Uterus (tissue), 4 donors: ENCODE results near the gene SYNGR3. TPM values are rescaled to one million over a fixed set of nuclear protein-coding genes. Genes with fewer than 3 reads are reported as not detected.

Source experiments
- DNase-seq, 2 donors: peaks; one replicate each; pipeline ENCODE4 v3.0.0-alpha.2; 2019 to 2020
- H3K27ac ChIP-seq, 2 donors: fragments of 200-600 bp; sonication (generic); 1 replicate in 1 of 2; 2 replicates in 1 of 2; pipeline ENCODE4 v1.5.1; 2016 to 2018
- H3K27me3 ChIP-seq, 2 donors: fragments of 200-600 bp; sonication (generic); one replicate each; pipeline ENCODE4 v1.5.1; 2018 to 2019; ENCODE audit warnings: control low read depth in 1 of 2
- H3K36me3 ChIP-seq, 2 donors: fragments of 200-600 bp; sonication (generic); one replicate each; pipeline ENCODE4 v1.5.1; 2019; ENCODE audit warnings: control low read depth in 1 of 2
- H3K4me1 ChIP-seq, 2 donors: fragments of 200-600 bp; sonication (generic); one replicate each; pipeline ENCODE4 v1.5.1; 2018 to 2019; ENCODE audit warnings: control low read depth in 1 of 2
- H3K4me3 ChIP-seq, 2 donors: fragments of 200-600 bp; sonication (generic); 1 replicate in 1 of 2; 2 replicates in 1 of 2; pipeline ENCODE4 v1.5.1; 2018 to 2019; ENCODE audit warnings: mild to moderate bottlenecking in 1 of 2
- H3K9me3 ChIP-seq, 2 donors: fragments of 200-600 bp; sonication (generic); one replicate each; pipeline ENCODE4 v1.5.1; 2019; ENCODE audit warnings: control low read depth in 1 of 2
- POLR2A ChIP-seq, 2 donors: fragments of 450-650 bp; IDR thresholded peaks; one replicate each; pipeline ENCODE4 v1.6.1; 2016; ENCODE audit warnings: antibody characterized with exemption in 2 of 2, mild to moderate bottlenecking in 1 of 2, moderate library complexity in 1 of 2
- intact Hi-C: fragments of 100-400 bp; cut with DNase I; formaldehyde crosslinking; loops from one replicate; pipeline ENCODE4 v1.15.1; 2023; ENCODE audit warnings: low total_unique reads
- total RNA-seq, 4 donors: library from RNA; depleted of rRNA in 3 of 4; stranded (reverse); fragments of >200 nt in 3 of 4; gene quantifications; one replicate each; pipeline versions ENCODE4 v1.1.0 to v1.2.4, GENCODE V29; 2014 to 2023
- TF ChIP-seq, protein P1 (sequence below), 4 experiments: fragments of 200-600 bp in 2 of 4; fragments of 450-650 bp in 2 of 4; sonication (generic) in 2 of 4; IDR thresholded peaks; one replicate each; pipeline ENCODE4 v1.5.1; 2016 to 2019; ENCODE audit warnings: antibody characterized with exemption in 4 of 4, mild to moderate bottlenecking in 2 of 4, moderate library complexity in 1 of 4
- donor health status: DM: yes; HTN: yes; CAD: no.

Gene SYNGR3
- total RNA-seq, 4 donors from 2014 or later: 1.5 TPM; not detected in 3

DNA sequence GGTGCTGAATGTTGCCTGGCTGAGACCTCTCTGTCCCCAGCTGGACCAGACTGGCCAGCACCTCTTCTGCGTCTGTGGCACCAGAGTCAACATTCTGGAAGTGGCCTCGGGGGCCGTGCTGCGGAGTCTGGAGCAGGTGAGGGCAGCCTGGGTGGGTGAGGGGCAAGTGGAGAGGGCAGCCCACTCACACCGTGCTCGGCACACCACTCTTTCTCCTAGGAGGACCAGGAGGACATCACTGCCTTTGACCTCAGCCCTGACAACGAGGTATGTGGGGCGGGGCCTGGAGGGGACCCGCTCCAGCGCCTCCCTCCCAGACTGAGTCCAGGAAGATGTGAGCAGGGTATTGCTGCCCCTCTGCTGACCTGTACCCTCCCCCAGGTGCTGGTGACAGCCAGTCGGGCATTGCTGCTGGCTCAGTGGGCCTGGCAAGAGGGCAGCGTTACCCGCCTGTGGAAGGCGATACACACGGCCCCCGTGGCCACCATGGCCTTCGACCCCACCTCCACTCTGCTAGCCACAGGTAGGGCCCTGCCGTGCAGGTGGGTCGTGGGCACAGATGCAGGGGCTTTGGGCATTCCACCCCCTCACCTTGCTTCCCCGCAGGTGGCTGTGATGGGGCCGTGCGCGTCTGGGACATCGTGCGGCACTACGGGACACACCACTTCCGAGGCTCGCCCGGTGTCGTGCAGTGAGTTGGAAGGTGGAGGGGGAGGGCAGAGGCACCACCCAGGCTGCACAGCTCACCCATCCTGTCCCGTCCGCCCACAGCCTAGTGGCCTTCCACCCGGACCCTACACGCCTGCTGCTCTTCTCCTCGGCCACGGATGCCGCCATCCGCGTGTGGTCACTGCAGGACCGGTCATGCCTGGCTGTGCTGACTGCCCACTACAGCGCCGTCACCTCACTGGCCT, 15.4 kb upstream of the SYNGR3 start:
- Histone ChIP-seq H3K9me3 (no peaks in the 10 kb centered on the region), H3K4me1 (peaks cover 0 to 18% of the 10 kb centered on the region in 2 donors), H3K27me3 (no peaks in the 10 kb centered on the region), H3K27ac (no peak overlapping the region), H3K4me3 (no peak overlapping the region), H3K36me3 (no peaks in the 10 kb centered on the region)
- no peak for DNase-seq
- intact Hi-C loops: no loop called here
- no peak for TF ChIP-seq POLR2A (IDR thresholded peaks at IDR 0.05)
- TF ChIP-seq, protein P1, sequence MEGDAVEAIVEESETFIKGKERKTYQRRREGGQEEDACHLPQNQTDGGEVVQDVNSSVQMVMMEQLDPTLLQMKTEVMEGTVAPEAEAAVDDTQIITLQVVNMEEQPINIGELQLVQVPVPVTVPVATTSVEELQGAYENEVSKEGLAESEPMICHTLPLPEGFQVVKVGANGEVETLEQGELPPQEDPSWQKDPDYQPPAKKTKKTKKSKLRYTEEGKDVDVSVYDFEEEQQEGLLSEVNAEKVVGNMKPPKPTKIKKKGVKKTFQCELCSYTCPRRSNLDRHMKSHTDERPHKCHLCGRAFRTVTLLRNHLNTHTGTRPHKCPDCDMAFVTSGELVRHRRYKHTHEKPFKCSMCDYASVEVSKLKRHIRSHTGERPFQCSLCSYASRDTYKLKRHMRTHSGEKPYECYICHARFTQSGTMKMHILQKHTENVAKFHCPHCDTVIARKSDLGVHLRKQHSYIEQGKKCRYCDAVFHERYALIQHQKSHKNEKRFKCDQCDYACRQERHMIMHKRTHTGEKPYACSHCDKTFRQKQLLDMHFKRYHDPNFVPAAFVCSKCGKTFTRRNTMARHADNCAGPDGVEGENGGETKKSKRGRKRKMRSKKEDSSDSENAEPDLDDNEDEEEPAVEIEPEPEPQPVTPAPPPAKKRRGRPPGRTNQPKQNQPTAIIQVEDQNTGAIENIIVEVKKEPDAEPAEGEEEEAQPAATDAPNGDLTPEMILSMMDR (IDR thresholded peaks at IDR 0.05): no peak

DNA sequence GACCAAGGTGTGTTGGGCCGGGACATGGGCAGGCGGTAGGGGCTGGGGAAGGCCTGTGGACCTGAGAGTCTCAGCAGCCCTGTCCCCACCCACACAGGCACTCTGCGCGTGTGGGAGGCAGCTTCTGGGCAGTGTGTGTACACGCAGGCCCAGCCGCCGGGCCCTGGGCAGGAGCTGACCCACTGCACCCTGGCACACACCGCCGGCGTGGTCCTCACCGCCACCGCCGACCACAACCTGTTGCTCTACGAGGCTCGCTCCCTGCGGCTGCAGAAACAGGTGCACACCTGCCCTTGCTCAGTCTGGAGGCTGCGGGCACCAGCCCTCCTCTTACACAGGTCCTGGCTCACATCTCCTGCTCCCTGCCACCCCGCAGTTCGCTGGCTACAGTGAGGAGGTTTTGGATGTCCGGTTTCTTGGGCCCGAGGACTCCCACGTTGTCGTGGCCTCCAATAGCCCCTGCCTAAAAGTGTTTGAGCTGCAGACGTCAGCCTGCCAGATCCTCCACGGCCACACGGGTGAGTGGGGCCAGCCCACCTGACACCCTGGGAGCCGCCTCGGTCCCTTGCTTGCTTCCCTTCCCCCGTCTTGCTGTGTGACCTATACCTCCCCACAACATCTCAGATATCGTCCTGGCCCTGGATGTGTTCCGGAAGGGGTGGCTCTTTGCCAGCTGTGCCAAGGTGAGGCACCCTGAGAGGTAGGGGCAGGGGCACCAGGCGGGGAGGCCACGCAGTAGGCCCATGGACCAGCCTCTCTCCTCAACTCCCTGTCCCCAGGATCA, 14.1 kb upstream of the SYNGR3 start:
- Histone ChIP-seq H3K27me3 (peaks cover 0 to 5% of the 10 kb centered on the region in 2 donors), H3K9me3 (no peaks in the 10 kb centered on the region), H3K27ac (no peak overlapping the region), H3K36me3 (no peaks in the 10 kb centered on the region), H3K4me1 (peaks cover 0 to 18% of the 10 kb centered on the region in 2 donors), H3K4me3 (no peak overlapping the region)
- intact Hi-C loops: no loop called here
- DNase-seq: no peak
- no peak for TF ChIP-seq POLR2A (IDR thresholded peaks at IDR 0.05)
- TF ChIP-seq, protein P1 (IDR thresholded peaks at IDR 0.05): no peak

DNA sequence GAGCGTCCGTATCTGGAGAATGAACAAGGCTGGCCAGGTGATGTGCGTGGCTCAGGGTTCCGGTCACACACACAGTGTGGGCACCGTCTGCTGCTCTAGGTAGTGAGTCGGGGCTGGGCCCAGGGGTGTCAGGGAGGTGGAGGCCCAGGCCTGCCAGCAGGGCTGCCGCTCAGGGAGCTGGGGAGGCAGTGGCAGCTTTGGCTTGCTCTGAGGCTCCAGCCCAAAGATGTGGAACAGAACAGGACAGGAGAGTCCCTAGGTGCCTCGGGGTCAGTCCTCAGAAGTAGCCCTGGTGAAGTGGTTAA, 13.6 kb upstream of the SYNGR3 start:
- Histone ChIP-seq H3K27ac (no peak overlapping the region), H3K4me3 (no peak overlapping the region), H3K4me1 (peaks cover 0 to 14% of the 10 kb centered on the region in 2 donors), H3K36me3 (no peaks in the 10 kb centered on the region), H3K9me3 (no peaks in the 10 kb centered on the region), H3K27me3 (peaks cover 0 to 7% of the 10 kb centered on the region in 2 donors)
- TF ChIP-seq, protein P1 (IDR thresholded peaks at IDR 0.05): no peak
- no peak for TF ChIP-seq POLR2A (IDR thresholded peaks at IDR 0.05)
- no peak for DNase-seq
- intact Hi-C loops: no loop called here

DNA sequence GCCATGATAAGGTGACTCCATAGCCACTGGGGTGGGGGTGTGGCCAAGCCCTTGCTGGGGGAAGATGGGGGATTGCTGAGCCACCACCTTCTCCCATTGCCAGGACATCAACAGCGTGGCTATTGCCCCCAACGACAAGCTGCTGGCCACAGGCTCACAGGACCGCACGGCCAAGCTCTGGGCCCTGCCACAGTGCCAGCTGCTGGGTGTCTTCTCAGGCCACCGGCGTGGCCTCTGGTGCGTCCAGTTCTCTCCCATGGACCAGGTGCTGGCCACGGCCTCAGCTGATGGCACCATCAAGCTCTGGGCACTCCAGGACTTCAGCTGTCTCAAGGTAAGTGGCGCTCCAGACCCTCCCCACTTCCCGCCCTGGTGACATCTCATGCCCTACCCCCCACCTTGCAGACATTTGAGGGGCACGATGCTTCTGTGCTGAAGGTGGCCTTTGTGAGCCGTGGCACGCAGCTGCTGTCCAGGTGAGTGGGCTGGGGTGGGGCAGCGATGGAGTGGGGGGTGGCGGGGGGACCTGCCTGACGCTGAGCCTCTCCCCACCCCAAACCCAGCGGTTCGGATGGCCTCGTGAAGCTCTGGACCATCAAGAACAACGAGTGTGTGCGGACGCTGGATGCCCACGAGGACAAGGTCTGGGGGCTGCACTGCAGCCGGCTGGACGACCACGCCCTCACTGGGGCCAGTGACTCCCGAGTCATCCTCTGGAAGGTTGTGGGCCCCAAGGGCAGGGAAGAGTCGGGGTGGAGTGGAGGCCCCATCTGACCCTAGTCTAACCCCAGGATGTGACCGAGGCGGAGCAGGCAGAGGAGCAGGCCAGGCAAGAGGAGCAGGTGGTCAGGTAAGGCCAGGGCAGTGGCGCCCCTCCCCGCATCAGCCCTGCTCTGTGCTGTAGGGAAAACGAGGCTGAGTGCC, 12.6 kb upstream of the SYNGR3 start:
- Histone ChIP-seq H3K9me3 (no peaks in the 10 kb centered on the region), H3K36me3 (no peaks in the 10 kb centered on the region), H3K27me3 (peaks cover 0 to 10% of the 10 kb centered on the region in 2 donors), H3K27ac (no peak overlapping the region), H3K4me1 (peaks cover 0 to 12% of the 10 kb centered on the region in 2 donors), H3K4me3 (no peak overlapping the region)
- intact Hi-C loops: no loop called here
- DNase-seq: no peak
- TF ChIP-seq, protein P1 (IDR thresholded peaks at IDR 0.05): no peak
- no peak for TF ChIP-seq POLR2A (IDR thresholded peaks at IDR 0.05)
